GM13976 (cell line): ENCODE results near the gene NOS1AP.

Experiments used
- DNase-seq: peaks from one replicate; pipeline ENCODE4 v3.0.0; 2012; ENCODE audit warnings: low spot score
- in situ Hi-C: fragments of 300-500 bp; cut with MboI; formaldehyde crosslinking; loops from one replicate; pipeline ENCODE4 v1.12.0; 2022; ENCODE audit warnings: low sequenced_read_pairs, mixed read lengths, inconsistent platforms; ENCODE audit not compliant: unreplicated experiment
- TF ChIP-seq, protein P1 (sequence below): IDR thresholded peaks from 2 replicates; pipeline ENCODE4 v1.5.1; 2012; ENCODE audit warnings: borderline replicate concordance, mild to moderate bottlenecking; ENCODE audit not compliant: insufficient read depth; ENCODE audit errors: extremely low read depth, missing control alignments, control extremely low read depth

The NOS1AP gene

DNA sequence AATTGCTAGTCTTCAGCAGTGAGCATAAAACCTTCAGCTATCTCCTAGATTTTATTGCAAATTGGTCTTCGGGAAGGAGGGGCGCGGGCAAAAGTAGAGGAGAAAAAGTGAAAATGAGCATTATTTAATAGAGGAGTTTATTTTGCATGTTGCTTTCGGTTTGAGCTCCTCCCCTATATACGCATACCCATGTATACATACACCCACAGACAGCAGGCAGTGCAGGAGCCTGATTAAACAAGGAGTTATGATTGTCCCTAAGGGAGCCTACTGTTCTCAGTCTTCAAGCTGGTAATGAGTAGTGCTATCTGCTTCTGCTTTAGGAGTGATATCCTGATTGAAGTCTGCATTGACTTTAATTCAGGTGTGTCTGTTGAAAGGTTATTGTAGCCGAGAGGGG lies 173.3 kb downstream of the NOS1AP start:
- in situ Hi-C loops: no loop called here
- TF ChIP-seq, protein P1, sequence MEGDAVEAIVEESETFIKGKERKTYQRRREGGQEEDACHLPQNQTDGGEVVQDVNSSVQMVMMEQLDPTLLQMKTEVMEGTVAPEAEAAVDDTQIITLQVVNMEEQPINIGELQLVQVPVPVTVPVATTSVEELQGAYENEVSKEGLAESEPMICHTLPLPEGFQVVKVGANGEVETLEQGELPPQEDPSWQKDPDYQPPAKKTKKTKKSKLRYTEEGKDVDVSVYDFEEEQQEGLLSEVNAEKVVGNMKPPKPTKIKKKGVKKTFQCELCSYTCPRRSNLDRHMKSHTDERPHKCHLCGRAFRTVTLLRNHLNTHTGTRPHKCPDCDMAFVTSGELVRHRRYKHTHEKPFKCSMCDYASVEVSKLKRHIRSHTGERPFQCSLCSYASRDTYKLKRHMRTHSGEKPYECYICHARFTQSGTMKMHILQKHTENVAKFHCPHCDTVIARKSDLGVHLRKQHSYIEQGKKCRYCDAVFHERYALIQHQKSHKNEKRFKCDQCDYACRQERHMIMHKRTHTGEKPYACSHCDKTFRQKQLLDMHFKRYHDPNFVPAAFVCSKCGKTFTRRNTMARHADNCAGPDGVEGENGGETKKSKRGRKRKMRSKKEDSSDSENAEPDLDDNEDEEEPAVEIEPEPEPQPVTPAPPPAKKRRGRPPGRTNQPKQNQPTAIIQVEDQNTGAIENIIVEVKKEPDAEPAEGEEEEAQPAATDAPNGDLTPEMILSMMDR: no peak

DNA sequence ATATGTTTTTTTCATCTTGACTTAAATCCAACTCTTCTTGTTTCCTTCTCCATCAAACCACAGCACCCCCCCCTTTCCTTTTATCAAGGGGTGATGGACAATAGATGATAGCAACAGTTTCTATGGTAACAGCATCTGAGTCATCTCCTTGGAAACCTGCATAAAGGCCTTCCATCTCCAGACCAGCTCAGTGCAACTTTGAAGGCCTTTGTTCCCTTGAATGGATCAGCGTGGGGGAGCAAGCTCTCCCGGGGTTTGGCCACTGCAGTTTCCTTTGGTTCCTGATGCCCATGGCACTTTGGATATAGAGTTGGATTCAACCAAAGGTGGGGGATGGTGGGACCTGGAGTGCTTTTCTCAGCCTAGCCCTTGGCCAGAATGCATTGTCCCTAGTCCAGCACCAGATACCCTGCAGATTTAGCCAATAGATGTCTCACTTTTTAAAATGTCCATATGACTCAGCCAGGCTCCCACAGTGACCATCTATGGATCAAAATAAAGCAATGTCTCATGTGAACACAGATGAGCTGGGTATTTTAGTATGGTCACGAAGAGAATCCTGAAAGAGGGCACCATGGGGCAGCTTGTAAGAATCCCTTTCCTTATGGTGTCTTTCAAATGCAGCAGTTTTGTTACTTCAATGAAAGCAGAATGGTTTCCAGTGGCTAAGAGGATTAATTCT lies 179.5 kb downstream of the NOS1AP start:
- in situ Hi-C loops: no loop called here
- TF ChIP-seq, protein P1: no peak
- no peak for DNase-seq

More for the DNA sequence above, 173.3 kb downstream of the NOS1AP start:
- no peak for DNase-seq

DNA sequence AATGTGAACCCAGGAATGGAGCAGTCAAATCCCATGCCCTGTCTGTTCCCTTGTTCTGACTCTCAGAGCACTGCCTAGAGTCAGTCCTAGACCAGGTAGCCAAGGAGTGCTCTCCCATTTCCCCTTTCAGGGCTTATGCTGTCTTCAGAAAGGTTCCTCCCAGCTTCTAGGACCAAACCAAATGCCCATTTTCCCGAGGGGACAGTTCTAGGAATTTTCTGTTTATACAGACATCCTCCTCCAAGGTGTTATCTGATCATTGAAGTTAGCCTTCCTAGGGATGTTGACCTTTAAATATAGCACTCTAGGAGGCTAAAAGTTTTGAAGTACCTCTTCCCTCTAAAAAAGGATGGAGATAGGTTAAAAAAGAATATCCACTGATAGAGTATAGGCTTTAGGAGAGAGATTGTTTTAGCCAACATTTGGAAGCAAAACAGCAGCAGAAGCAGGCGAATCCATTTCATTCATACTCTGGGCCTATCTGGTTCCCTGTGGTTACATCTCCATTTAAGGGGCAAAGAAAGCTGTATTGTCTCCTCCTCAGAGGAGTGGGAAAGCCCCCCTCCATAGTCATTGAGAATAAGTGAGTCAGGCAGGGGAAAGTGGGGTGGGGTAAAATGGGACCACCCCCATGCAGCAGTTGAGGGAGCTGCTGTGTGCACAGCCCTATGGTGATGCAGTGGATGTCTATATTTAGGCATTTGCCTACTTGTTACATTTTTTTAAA lies 180.7 kb downstream of the NOS1AP start:
- in situ Hi-C loops: no loop called here

DNA sequence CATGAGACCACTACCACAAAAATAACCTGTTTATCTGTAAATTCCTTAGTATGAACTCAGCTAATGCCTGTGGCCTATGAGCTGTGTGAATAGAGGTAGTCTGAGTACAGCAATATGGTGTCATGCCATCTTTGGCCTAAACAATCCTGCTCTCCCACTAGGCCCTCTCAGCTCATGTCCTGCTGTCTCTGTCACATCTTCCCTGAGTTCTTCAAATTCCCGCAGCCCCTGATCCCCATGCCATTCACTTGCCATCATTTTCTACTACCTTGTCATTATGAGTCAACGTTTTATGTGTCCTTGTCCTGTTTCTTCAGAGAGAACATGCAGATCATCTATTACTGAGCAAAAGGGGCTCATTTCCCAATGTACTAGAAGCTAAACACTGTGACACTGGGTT lies 181.6 kb downstream of the NOS1AP start:
- no peak for DNase-seq
- in situ Hi-C loops: no loop called here
- TF ChIP-seq, protein P1: no peak

More for the DNA sequence above, 180.7 kb downstream of the NOS1AP start:
- TF ChIP-seq, protein P1: no peak
- no peak for DNase-seq

DNA sequence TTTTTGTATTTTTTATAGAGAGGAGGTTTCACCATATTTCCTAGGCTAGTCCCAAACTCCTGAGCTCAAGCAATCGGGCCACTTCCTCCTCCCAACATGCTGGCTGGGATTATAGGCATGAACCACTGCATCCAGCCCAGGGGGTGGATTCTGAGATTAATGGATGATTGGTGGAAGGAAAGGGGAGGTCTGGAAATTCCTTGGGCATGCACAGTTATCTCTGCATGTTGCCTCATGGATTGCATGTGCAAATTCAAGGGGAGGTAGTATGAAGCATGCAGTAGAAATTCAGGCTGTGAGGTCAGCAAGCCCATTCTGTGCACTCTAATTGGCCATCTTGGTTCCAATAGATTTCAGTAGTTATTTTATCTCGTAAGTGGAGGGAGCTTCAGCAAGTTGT lies 182.7 kb downstream of the NOS1AP start:
- in situ Hi-C loops: no loop called here
- TF ChIP-seq, protein P1: no peak
- no peak for DNase-seq

DNA sequence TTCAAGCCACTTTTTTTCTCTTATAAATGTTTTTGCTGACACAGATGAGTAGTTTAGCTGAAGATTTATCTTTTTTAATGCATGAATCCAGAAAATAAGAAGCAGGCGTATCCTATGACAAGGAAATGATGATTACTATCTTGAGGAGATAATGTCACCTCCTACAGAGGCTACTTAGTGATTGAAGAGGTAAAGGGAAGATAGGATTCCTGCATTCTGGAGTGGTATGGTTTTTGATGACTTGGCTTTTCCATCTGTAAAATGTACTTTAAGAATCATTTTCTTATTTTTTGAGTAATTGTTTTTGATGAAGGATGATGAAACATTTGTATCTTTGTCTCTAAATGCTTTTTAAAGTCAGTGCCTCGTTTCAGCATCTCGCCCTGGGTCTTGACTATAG lies 184.3 kb downstream of the NOS1AP start:
- no peak for DNase-seq
- in situ Hi-C loops: no loop called here
- TF ChIP-seq, protein P1: no peak
